NCI-H1694 (cell line): ENCODE measurements around the gene KCNIP3.

Source experiments
- DNase-seq: peaks from one replicate; lab custom pipeline; 2025; lab: John Stamatoyannopoulos, UW

Gene KCNIP3

GRCh38 chr2:95314964-95315611, 17.9 kb downstream of the KCNIP3 start:
- DNase-seq, result no peak

GRCh38 chr2:95315801-95316411, 18.8 kb downstream of the KCNIP3 start:
- DNase-seq, result no peak

DNA sequence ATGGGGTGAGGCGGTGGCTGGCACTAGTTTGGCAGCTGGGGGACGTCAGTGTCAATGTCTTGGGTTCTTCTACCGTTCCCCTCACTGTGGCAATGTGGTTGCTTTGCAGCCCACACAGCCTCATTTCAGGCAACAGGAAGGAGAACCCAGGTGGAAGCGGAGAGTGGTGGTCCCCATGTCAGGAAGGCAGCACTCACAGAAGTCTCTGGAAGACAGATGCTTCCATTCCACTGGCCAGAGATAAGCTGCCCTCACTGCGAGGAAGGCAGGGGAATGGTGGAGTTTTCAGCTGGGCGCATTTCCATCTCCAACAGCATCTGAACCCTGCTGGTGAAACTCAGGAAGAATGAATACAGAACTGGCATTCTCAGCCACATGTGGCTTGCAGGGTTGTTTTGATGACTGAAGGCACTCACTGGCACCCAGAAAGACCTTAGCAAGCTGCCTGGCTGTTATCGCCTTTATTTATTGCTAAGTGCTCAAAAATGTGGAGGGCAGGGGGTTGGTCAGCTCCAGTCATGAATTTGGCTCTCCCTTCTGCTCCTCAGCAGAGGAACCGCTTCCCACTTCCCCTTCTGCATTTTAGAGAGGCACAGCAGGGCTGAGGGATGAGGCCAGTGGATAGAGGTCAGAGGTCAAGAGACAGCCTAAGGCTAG, 19.4 kb downstream of the KCNIP3 start:
- no peak for DNase-seq

- no peak for DNase-seq
These were observed 20.0 kb downstream of the KCNIP3 start for GRCh38 chr2:95317123-95317500.

- DNase-seq, result no peak
These were observed 20.7 kb downstream of the KCNIP3 start for GRCh38 chr2:95317665-95318425.

DNA sequence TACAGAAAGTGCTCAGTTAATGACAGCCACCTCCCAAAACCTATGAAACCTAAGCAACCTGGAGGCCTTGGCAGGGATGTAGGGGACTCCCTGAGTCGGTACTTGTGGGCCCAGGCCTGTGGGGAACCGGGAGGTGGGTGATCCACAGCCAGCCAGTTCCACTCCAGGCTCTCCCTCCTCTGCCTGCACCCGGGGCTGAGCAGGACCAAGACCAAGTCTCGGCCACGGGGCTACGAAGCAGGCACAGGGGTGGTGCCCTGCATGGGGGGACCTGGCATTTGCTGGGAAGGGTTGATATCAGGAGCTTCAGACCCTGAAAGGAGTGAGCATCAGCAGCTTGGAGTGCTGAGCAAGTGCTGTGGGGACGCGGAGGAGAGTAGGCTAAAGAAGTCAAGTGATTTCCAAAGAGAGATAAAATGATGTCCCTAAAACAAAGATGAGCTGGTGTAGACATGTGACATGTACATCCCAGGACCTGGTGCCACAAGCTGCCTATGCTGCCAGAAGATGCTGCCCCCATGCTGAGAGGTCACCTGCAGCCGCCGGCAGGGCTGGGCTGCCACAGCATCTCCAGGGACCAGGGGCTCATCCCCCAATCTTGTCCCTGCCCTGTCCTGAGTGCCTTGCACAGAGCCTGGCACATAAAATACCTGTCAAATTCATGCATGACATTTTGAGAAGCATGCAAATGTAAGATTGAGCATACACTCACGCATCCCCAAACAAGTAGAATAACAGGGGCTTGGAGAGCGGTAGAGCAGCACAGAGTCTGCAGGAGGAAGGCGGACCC, 21.5 kb downstream of the KCNIP3 start:
- DNase-seq, result no peak

GRCh38 chr2:95319481-95320343, 22.6 kb downstream of the KCNIP3 start:
- DNase-seq, result no peak

GRCh38 chr2:95320344-95320712, 23.2 kb downstream of the KCNIP3 start:
- no peak for DNase-seq

- DNase-seq, result no peak
These were observed 24.0 kb downstream of the KCNIP3 start for GRCh38 chr2:95320986-95321767.

GRCh38 chr2:95323347-95324155, 26.4 kb downstream of the KCNIP3 start:
- DNase-seq, result no peak

DNA sequence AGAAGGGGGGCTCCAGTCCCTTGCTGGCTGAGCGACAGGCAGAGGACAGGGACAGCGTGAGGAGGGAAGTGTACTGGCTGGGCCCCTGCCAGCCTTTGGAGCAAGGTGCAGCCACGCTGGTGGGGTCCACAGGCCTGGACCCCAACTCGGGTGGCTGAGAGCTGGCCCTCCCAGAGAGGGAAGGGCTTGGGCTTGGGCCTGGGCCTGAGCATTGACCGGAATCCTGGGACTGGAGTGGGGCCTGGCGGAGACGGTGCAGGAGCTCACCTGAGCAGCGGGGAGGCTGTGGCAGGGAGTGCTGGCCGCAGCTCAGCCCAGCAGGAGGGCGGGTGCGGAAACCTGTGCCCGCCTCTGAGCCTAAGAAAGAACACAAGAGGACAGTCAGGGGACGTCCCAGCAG, 27.9 kb downstream of the KCNIP3 start:
- no peak for DNase-seq

GRCh38 chr2:95325590-95326432, 28.7 kb downstream of the KCNIP3 start:
- DNase-seq, result no peak

- DNase-seq, result no peak
These were observed 29.4 kb downstream of the KCNIP3 start for GRCh38 chr2:95326433-95327140.

- no peak for DNase-seq
These were observed 30.7 kb downstream of the KCNIP3 start for GRCh38 chr2:95327861-95328260.

DNA sequence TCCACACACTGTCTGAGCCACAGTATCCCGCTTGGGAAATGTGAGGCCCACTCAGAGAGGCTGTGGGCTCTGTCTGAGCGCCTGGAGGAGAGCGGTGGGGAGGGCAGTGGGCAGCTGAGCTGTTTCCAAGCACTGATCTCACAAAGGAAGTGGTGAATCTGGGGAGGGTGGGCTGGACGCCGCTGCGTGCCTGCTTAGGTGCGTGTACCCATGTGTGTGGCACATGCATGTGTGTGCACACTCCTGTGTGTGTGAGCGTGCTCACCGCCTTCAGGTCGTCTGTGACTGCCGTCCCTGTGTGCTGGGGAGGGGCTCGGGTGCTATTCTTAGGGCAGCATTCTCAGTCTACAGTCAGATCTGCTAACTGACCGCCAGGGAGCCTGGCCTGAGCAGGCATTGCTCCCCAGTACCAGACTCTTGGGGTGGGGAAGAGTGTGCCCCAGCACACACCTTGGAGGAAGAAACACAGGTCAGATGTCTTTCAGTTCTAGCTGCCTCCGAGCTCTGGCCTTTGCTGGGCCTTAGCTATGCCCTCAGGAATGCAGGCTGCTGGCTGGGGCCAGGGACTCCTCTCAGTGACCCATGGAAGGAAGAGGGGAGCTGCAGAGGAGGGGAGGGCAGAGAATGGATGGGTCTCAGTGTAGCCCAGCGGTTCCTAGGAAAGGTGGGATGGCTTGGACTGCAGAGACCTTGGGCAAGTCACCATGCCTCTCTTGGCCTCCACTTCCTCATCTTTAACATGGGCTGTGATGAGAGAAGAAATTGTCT, 31.4 kb downstream of the KCNIP3 start:
- no peak for DNase-seq

- no peak for DNase-seq
These were observed 32.3 kb downstream of the KCNIP3 start for GRCh38 chr2:95329401-95329800.
